ENCODE data around the gene CD70.
"Not testable (repeated sequence)": the region's sequence is repeated elsewhere in the genome, so short reads cannot be mapped to it uniquely, and the experiment has no call there.

The CD70 gene

DNA sequence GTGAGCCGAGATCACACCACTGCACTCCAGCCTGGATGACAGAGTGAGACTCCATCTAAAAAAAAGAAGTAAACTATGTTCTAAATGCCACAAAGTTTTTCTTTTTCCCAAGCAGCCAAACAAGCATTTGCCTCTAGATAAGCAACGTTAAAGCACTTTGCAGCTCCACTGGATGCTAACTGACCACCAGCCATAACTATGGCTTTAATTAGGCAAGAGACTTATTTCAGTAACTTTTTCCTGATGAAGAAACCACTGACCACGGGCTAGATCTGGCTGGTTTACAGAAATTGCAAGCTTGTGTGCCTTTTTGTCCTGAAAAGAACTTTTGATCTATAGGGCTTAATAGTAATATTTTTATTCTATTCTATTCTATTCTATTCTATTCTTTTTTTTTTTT lies 22.1 kb downstream of the CD70 start:
- DNase-seq = no peak

DNA sequence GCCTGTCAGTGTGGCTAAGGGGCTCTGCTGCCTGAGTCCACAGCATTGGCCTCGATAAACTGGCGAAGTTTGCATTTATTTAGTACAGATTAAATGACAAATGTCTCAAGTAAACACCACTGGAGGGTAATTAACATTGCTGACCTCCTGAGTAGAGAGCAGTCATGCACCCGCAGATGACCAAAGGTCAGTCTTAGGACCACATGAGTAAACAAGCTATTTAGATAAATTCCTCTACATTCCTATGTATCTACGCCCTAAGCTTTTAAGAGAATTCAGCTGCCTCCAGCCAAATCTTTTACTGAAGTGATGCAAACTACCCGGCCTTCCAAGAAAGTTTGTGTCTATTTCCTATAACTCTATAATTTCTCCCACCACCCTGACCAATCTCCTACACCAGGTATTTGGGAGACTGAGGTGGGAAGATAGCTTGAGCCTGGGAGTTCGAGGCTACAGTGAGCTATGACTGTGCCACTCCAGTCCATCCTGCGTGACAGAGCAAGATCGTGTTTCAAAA lies 22.9 kb downstream of the CD70 start:
- no peak for DNase-seq

DNA sequence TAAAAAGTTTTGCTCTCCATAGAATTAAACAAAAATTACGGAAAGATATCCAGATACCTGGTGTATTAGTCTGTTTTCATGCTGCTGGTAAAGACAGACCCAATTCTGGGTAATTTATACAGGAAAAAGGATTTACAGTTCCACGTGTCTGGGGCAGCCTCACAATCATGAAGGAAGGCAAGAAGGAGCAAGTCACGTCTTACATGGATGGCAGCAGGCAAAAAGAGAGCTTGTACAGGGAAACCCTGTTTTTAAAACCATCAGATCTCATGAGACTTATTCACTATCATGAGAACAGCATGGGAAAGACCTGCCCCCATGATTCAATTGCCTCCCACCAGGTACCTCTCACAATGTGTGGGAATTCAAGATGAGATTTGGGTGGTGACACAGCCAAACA lies 24.2 kb downstream of the CD70 start:
- DNase-seq = not testable (repeated sequence)

DNA sequence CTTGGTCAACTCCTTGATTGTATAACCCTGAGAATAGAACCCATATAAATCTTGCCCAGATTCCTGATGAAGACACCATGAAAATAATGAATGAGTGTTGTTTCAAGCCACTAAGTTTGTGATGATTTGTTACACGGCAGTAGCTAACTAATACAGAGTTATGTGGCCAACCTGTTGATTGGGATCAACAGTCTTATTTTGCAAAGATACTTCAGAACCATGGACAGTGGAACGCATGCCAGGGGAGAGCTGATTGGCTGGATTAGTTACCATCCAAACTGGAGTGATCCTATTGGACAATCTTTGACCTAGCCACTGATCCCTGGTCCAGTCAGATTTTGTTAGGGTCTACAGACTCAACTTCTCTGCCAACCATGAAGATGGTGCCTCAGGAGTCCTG lies 26.6 kb downstream of the CD70 start:
- DNase-seq = no peak

DNA sequence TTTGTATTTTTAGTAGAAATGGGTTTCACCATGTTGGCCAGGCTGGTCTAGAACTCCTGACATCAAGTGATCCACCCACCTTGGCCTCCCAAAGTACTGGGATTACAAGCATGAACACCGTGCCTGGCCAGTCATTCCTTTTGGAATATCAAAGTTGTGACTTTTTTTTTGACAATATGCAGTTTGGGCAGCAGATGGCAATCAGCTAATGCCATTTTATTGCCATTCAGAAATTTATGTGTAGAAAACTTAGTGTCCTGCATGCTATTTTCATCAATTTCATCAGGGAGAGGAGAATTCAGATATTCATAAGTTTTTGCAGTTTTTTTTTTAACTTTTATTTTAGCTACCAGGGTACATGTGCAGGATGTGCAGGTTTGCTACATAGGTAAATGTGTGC lies 28.5 kb downstream of the CD70 start:
- not testable (repeated sequence) for DNase-seq

DNA sequence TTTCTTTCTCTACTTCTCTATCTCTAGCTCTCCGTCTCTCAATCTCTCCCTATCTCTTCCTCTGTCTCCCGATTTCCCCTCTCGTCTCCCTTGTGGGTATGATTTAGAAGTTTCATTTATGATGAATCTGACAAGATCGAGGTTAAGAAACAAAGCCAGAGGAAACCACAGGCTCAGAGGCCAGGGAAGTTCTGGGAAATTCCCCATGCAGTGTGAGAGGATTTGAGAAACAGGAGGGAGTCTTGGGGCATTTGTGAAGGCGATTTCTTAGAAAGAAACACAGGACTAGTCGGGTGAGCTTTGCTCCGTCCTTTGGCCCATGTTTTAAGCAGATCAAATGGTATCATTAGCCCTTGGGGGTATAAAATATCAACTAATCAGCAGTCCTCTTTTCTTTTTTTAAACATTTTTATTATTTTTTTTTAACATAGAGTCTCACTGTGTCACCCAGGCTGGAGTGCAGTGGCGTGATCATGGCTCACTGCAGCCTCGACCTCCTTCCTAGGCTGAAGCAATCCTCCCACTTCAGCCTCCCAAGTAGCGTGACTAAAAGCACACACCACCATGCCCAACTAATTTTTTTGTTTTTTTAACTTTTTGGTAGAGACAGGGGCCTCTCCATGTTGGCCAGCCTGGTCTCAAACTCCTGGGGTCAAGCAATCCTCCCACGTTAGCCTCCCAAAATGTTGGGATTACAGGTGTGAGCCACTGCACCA lies 34.3 kb downstream of the CD70 start:
- no peak for DNase-seq

DNA sequence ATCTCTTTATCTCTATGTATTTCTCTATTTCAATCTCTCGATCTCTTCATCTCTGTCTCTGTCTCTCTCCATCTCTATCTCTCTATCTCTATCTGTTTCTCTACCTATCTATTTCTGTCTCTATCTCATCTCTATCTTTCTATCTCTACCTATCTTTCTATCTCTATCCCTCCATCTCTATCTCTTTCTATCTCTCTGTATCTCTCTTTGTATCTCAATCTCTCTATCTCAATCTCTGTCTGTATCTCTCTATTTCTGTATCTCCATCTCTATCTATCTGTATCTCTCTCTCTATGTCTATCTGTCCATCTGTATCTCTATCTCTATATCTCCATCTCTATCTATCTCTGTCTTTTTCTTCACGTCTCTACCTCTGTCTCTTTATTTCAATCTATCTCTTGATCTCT lies 34.9 kb downstream of the CD70 start:
- DNase-seq = no peak

DNA sequence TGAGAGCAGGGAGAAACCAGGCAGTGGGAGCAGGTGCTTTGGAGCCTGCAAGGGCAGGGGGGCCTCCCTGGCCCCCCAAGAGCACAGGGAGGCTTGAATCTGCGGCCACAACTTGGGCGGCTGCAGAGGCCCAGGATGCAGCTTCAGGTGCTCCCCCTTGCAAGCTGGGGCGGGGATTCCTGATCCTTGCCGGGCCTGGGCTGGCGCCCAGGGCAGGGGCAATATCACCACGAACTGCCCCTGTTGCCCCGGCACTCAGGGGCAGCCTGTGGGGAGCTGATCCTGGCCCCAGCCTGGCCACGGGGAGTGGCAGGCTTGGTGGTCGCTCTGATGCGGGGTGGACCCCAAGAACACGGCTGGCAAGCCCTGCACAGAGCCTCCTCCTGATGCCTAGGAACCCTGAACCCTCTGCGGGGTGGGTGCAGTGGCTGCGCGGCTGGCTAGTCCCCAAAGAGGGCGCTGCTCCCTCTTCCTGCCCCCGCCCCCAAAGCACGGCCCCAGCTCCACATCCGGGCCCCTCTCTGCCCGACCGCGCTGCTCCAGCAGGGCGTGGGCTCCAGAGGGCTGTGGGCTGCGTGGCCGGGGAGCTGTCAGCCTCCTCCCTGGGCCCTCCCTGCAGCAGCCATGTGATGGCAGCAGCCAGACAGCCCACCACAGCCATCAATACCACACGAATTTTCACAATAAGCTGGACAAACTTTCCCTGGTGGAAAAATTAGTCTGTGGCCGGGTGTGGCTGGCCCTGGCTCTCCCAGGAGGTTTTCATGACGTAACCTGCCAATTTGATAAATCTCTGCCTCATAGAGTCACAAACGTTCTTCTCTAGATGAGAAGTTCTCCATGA lies 39.1 kb downstream of the CD70 start:
- DNase-seq = peak; percentile 32

DNA sequence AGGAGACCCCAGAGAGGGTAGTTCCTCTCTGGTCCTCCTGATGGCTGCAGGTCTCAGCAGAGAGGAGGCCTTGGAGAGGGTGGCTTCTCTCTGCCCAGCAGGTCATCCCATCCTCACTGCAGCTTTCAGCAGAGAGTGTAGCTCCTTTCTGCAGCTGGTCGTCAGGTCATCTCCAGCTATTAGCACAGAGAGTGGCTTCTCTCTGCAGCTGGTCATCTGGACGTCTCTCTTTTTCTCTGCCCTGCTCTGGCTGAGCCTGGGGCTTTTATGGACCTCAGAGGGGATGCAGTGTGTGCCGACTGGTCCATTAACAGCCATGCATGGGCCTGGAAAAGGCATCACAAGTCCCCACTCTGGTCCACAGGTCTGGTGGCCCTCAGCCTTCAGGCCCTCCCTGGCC lies 39.9 kb downstream of the CD70 start:
- DNase-seq = no peak

DNA sequence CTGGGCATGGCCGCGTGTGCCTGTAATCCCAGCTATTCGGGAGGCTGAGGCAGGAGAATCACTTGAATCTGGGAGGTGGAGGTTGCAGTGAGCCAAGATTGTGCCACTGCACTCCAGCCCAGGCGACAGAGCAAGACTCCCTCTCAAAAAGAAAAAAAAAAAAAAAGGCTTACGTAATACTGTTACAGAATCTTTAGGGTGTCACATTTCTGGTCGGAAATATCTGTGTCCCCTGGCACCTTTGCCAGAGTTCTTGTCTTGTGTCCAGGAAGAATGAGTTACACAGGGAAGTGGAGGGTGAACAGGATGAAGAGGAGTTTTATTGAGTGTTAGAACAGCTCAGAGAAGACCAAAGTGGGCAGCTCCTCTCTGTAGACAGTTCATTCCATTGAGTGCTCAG lies 40.3 kb downstream of the CD70 start:
- DNase-seq = not testable (repeated sequence)

DNA sequence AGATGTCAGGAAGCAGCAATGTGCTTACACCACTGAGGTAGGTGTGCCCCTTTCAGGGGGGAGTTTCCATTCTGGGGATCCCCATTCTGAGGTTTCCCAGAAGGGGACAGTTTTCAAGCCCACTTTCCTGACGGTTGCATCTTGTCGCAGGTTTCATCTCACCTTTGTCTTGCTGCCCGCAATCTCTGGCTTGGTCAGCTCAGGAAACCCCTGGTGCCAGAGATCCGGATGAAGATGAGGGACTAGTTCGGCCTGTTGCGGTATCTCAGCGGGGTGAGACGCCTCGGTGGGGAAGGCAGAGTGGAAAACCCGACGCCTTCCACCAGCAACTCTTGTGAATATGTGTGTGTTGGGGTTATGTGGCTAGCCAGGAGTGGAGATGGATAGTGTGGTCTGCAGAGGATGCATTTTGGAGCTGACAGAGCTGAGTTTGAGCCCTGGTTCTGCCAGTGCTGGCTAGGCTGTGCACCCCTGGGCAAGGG lies 47.0 kb downstream of the CD70 start:
- no peak for DNase-seq

DNA sequence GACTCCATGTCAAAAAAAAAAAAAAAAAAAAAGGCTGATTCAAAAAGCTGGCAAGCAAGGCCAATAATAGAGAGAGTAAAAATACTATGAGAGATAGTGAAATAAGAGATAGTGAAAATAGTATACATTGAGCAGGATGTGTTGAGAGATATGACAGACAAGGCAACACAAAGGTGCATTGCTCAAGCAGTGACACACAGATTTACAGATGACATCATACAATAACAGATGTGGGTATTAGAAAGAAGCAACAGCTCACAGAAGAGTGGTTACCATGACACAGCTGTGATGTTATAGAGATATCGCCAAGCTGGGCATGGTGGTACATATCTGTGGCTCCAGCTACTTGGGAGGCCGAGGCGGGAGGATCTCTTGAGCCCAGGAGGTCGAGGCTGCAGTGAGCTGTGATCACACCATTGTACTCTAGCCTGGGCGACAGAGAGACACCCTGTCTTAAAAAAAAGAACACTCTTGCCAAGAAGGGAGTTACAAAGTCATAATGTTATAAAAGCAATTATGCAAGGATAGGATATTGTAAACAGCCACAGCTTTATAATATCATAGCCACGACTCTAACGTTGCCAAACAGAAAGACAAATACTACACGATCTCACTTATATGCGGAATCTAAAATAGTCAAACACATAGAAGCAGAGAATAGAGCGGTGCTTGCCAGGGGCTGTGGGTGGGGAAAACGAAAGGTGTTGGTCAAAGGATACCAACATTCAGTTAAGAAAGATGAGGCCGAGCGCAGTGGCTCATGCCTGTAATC lies 49.8 kb downstream of the CD70 start:
- no peak for DNase-seq

DNA sequence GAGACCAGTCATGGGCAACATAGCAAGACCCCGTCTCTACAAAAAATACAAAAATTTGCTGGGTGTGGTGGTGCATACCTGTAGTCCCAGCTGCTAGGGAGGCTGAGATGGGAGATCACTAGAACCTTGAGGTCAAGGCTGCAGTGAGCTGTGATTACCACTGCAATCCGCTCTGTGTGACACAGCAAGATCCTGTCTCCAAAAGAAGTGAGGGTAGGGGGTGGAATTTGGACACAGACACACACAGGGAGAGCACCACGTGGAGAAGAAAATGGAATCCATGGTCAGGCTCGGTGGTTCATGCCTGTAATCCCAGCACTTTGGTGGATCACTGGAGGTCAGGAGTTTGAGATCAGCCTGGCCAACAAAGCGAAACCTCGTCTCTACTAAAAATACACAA lies 51.4 kb downstream of the CD70 start:
- no peak for DNase-seq

All from activated CD4-positive, alpha-beta T cell treated with anti-CD3 and anti-CD28 coated beads, Interleukin-2, amount 50 U/mL, for 1 hour (primary cell).